Measurements from ENCODE around the gene COLEC12. TPM values are rescaled to one million over a fixed set of nuclear protein-coding genes. Genes with fewer than 3 reads are reported as not detected.

COLEC12 gene
- total and polyA plus RNA-seq, 10 of the 15 experiments (the other 5 are each of a cell fraction or from before 2014, with no cell fraction given), result 0.04 to 0.05 TPM; not detected in 8

DNA sequence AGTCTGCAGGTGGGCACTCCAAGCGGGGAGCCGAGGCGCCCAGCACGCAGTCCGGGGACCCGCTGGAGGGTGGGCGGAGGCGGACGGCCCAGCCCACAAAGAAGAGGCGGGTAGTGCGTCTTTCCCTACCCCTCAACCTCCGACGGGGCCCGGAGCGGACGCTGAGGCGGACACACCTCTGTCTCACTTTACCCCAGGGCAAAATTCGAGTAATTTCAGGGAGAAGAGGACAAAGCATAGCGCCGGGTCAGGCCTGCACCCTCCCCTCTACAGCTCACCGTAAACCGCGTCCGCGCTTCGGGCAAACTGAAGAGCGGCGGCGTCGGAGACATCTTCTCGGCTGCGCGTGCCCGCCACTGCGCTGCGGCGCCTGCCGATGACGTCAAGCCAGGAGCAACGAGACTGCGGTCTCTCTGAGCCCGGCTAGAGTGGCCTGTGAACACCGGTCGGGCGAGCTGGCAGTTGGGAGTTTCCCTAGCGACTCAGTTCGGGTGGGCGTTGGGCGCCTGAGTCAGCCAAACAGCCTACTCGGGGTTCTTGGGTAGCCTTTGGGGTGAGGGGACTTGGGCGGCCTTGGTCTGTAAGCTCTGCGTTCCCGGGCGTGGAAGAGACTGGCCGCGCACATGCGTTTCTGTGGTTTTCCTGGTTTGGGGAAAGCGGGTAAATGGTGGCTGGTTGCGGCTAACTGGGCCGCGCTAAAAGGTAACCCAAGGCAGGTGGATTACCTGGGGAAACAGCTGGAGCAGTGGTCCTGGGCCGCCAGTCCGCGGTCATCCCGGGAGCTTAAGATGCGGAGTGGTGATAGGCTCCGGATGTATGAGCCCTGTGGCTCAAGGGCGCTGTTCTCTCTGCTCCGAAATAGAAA lies 232.6 kb downstream of the COLEC12 start, which contains the start of gene THOC1 (continued):
- TF ChIP-seq, protein P1, sequence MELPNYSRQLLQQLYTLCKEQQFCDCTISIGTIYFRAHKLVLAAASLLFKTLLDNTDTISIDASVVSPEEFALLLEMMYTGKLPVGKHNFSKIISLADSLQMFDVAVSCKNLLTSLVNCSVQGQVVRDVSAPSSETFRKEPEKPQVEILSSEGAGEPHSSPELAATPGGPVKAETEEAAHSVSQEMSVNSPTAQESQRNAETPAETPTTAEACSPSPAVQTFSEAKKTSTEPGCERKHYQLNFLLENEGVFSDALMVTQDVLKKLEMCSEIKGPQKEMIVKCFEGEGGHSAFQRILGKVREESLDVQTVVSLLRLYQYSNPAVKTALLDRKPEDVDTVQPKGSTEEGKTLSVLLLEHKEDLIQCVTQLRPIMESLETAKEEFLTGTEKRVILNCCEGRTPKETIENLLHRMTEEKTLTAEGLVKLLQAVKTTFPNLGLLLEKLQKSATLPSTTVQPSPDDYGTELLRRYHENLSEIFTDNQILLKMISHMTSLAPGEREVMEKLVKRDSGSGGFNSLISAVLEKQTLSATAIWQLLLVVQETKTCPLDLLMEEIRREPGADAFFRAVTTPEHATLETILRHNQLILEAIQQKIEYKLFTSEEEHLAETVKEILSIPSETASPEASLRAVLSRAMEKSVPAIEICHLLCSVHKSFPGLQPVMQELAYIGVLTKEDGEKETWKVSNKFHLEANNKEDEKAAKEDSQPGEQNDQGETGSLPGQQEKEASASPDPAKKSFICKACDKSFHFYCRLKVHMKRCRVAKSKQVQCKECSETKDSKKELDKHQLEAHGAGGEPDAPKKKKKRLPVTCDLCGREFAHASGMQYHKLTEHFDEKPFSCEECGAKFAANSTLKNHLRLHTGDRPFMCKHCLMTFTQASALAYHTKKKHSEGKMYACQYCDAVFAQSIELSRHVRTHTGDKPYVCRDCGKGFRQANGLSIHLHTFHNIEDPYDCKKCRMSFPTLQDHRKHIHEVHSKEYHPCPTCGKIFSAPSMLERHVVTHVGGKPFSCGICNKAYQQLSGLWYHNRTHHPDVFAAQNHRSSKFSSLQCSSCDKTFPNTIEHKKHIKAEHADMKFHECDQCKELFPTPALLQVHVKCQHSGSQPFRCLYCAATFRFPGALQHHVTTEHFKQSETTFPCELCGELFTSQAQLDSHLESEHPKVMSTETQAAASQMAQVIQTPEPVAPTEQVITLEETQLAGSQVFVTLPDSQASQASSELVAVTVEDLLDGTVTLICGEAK (IDR thresholded peaks at IDR 0.05; ENCODE audit: borderline replicate concordance), result 0 out of 2 replicates have a peak, but pooled peaks have one; percentile 20
- TF ChIP-seq ZSCAN29 (IDR thresholded peaks at IDR 0.05), result no peak
- TF ChIP-seq TBL1XR1 (IDR thresholded peaks at IDR 0.05; ENCODE audit: low read depth, low read length), result 0 out of 2 replicates have a peak, but pooled peaks have one; percentile 56
- TF ChIP-seq, protein P2, sequence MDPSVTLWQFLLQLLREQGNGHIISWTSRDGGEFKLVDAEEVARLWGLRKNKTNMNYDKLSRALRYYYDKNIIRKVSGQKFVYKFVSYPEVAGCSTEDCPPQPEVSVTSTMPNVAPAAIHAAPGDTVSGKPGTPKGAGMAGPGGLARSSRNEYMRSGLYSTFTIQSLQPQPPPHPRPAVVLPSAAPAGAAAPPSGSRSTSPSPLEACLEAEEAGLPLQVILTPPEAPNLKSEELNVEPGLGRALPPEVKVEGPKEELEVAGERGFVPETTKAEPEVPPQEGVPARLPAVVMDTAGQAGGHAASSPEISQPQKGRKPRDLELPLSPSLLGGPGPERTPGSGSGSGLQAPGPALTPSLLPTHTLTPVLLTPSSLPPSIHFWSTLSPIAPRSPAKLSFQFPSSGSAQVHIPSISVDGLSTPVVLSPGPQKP (IDR thresholded peaks at IDR 0.05; ENCODE audit: low read depth, low read length), result no peak
- peak; percentile 80 to 94 for TF ChIP-seq BHLHE40 (IDR thresholded peaks at IDR 0.05; ENCODE audit: borderline replicate concordance in 1 of 2, low read depth in 2 of 2, low read length in 1 of 2)
- TF ChIP-seq CHD1 (IDR thresholded peaks at IDR 0.05; ENCODE audit: low read depth, low read length), result peak; percentile 41; the same call in 1 of the 2 replicates
- peak; percentile 100 for TF ChIP-seq CREM (IDR thresholded peaks at IDR 0.05; ENCODE audit: low read depth)
- no peak for TF ChIP-seq FOXK2 (IDR thresholded peaks at IDR 0.05)
- TF ChIP-seq POU2F2 (IDR thresholded peaks at IDR 0.05; ENCODE audit: borderline replicate concordance, low read depth, low read length), result peak; percentile 83; the same call in 2 of the 3 replicates
- no peak for TF ChIP-seq SREBF1 (IDR thresholded peaks at IDR 0.05; ENCODE audit: low read length)
- TF ChIP-seq NR2C2 (IDR thresholded peaks at IDR 0.05; ENCODE audit: borderline replicate concordance, control insufficient read depth, insufficient read length, low read depth), result no peak
- TF ChIP-seq FOXM1 (IDR thresholded peaks at IDR 0.05; ENCODE audit: low read depth, low read length), result no peak
- peak; percentile 97 for TF ChIP-seq NBN (IDR thresholded peaks at IDR 0.05)
- TF ChIP-seq EED (IDR thresholded peaks at IDR 0.05; ENCODE audit: low read depth), result peak; percentile 49
- peak; percentile 99 for TF ChIP-seq IKZF1 (conservative IDR thresholded peaks at IDR 0.05)
- peak; percentile 44; the same call in 1 of the 2 replicates for TF ChIP-seq BCL11A (IDR thresholded peaks at IDR 0.05; ENCODE audit: low read depth, low read length)
- TF ChIP-seq ZZZ3 (IDR thresholded peaks at IDR 0.05; ENCODE audit: control insufficient read depth, insufficient read length, low read depth), result no peak
- TF ChIP-seq SUPT20H (IDR thresholded peaks at IDR 0.05; ENCODE audit: borderline replicate concordance, control insufficient read depth, low read depth, low read length), result no peak
- TF ChIP-seq CBFB (IDR thresholded peaks at IDR 0.05; ENCODE audit: low read depth), result peak; percentile 95
- 0 out of 2 replicates have a peak, but pooled peaks have one; percentile 57 for TF ChIP-seq MEF2A (IDR thresholded peaks at IDR 0.05; ENCODE audit: insufficient read depth, low read depth, low read length)
- peak; percentile 80 for TF ChIP-seq IKZF2 (IDR thresholded peaks at IDR 0.05)
- peak; percentile 28 for TF ChIP-seq KLF5 (IDR thresholded peaks at IDR 0.05; ENCODE audit: partially characterized antibody)
- TF ChIP-seq, protein P3, sequence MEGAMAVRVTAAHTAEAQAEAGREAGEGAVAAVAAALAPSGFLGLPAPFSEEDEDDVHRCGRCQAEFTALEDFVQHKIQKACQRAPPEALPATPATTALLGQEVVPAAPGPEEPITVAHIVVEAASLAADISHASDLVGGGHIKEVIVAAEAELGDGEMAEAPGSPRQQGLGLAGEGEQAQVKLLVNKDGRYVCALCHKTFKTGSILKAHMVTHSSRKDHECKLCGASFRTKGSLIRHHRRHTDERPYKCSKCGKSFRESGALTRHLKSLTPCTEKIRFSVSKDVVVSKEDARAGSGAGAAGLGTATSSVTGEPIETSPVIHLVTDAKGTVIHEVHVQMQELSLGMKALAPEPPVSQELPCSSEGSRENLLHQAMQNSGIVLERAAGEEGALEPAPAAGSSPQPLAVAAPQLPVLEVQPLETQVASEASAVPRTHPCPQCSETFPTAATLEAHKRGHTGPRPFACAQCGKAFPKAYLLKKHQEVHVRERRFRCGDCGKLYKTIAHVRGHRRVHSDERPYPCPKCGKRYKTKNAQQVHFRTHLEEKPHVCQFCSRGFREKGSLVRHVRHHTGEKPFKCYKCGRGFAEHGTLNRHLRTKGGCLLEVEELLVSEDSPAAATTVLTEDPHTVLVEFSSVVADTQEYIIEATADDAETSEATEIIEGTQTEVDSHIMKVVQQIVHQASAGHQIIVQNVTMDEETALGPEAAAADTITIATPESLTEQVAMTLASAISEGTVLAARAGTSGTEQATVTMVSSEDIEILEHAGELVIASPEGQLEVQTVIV (IDR thresholded peaks at IDR 0.05; ENCODE audit: borderline replicate concordance, partially characterized antibody), result peak; percentile 59
- TF ChIP-seq LARP7 (IDR thresholded peaks at IDR 0.05), result peak; percentile 74

Measured in GM12878 (cell line).